GM23338 (cell line): ENCODE measurements around the gene ZSWIM3.

ENCODE experiments used
- CREB1 ChIP-seq: fragments of 250-450 bp; sonication (Bioruptor Pico); IDR thresholded peaks from 2 replicates; pipeline ENCODE4 v1.5.0; 2020; ENCODE audit warnings: low read depth, mild to moderate bottlenecking, moderate library complexity
- EZH2 ChIP-seq: fragments of 200-600 bp; sonication (generic); IDR thresholded peaks from one replicate; pipeline ENCODE4 v1.8.0; 2017; ENCODE audit warnings: antibody characterized with exemption, mild to moderate bottlenecking, low read depth; ENCODE audit not compliant: unreplicated experiment
- EZH2phosphoT487 ChIP-seq: fragments of 200-600 bp; sonication (generic); IDR thresholded peaks from one replicate; pipeline ENCODE4 v1.8.1; 2018; ENCODE audit warnings: antibody characterized with exemption; ENCODE audit not compliant: unreplicated experiment
- JUNB ChIP-seq: IDR thresholded peaks from one replicate; pipeline ENCODE4 v1.6.1; 2016; ENCODE audit warnings: antibody characterized with exemption; ENCODE audit not compliant: unreplicated experiment
- NANOG ChIP-seq: IDR thresholded peaks from 2 replicates; pipeline ENCODE4 v1.6.1; 2016; ENCODE audit warnings: antibody characterized with exemption, borderline replicate concordance
- POLR2AphosphoS5 ChIP-seq: IDR thresholded peaks from 2 replicates; pipeline ENCODE4 v1.6.1; 2016; ENCODE audit warnings: antibody characterized with exemption, low read depth
- ZNF114 ChIP-seq: fragments of 250-450 bp; sonication (Bioruptor Pico); IDR thresholded peaks from 2 replicates; pipeline ENCODE4 v1.5.0; 2020; ENCODE audit warnings: mild to moderate bottlenecking, moderate library complexity
- ZNF331 ChIP-seq: fragments of 250-450 bp; sonication (Bioruptor Pico); IDR thresholded peaks from 2 replicates; pipeline ENCODE4 v1.5.0; 2020; ENCODE audit warnings: low read depth, mild to moderate bottlenecking, moderate library complexity
- TF ChIP-seq, protein P1 (sequence below), 2 experiments: fragments of 200-600 bp in 1 of 2; sonication (generic) in 1 of 2; conservative IDR thresholded peaks; 2 replicates each; pipeline versions ENCODE4 v1.5.1 to v1.6.1; 2016 to 2017; ENCODE audit warnings: antibody characterized with exemption in 2 of 2, low read depth in 2 of 2, mild to moderate bottlenecking in 2 of 2, moderate library complexity in 1 of 2
- TF ChIP-seq, protein P2 (sequence below): IDR thresholded peaks from one replicate; pipeline ENCODE4 v1.6.1; 2018; ENCODE audit warnings: antibody characterized with exemption; ENCODE audit not compliant: unreplicated experiment
- TF ChIP-seq, protein P3 (sequence below): fragments of 250-450 bp; sonication (Bioruptor Pico); IDR thresholded peaks from 2 replicates; pipeline ENCODE4 v1.5.0; 2020; ENCODE audit warnings: mild to moderate bottlenecking, moderate library complexity

DNA sequence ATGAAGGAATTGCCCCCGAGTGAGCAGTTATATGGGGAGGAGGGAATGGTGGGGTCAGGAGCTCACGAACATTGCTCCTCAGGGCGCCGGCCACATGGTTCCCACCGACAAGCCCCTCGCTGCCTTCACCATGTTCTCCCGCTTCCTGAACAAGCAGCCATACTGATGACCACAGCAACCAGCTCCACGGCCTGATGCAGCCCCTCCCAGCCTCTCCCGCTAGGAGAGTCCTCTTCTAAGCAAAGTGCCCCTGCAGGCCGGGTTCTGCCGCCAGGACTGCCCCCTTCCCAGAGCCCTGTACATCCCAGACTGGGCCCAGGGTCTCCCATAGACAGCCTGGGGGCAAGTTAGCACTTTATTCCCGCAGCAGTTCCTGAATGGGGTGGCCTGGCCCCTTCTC lies 40.9 kb downstream of the ZSWIM3 start:
- TF ChIP-seq, protein P1, sequence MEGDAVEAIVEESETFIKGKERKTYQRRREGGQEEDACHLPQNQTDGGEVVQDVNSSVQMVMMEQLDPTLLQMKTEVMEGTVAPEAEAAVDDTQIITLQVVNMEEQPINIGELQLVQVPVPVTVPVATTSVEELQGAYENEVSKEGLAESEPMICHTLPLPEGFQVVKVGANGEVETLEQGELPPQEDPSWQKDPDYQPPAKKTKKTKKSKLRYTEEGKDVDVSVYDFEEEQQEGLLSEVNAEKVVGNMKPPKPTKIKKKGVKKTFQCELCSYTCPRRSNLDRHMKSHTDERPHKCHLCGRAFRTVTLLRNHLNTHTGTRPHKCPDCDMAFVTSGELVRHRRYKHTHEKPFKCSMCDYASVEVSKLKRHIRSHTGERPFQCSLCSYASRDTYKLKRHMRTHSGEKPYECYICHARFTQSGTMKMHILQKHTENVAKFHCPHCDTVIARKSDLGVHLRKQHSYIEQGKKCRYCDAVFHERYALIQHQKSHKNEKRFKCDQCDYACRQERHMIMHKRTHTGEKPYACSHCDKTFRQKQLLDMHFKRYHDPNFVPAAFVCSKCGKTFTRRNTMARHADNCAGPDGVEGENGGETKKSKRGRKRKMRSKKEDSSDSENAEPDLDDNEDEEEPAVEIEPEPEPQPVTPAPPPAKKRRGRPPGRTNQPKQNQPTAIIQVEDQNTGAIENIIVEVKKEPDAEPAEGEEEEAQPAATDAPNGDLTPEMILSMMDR (conservative IDR thresholded peaks at IDR 0.05; ENCODE audit: low read depth in 2 of 2): no peak
- TF ChIP-seq ZNF331: no peak
- TF ChIP-seq EZH2: no peak
- TF ChIP-seq POLR2AphosphoS5: no peak
- TF ChIP-seq, protein P2, sequence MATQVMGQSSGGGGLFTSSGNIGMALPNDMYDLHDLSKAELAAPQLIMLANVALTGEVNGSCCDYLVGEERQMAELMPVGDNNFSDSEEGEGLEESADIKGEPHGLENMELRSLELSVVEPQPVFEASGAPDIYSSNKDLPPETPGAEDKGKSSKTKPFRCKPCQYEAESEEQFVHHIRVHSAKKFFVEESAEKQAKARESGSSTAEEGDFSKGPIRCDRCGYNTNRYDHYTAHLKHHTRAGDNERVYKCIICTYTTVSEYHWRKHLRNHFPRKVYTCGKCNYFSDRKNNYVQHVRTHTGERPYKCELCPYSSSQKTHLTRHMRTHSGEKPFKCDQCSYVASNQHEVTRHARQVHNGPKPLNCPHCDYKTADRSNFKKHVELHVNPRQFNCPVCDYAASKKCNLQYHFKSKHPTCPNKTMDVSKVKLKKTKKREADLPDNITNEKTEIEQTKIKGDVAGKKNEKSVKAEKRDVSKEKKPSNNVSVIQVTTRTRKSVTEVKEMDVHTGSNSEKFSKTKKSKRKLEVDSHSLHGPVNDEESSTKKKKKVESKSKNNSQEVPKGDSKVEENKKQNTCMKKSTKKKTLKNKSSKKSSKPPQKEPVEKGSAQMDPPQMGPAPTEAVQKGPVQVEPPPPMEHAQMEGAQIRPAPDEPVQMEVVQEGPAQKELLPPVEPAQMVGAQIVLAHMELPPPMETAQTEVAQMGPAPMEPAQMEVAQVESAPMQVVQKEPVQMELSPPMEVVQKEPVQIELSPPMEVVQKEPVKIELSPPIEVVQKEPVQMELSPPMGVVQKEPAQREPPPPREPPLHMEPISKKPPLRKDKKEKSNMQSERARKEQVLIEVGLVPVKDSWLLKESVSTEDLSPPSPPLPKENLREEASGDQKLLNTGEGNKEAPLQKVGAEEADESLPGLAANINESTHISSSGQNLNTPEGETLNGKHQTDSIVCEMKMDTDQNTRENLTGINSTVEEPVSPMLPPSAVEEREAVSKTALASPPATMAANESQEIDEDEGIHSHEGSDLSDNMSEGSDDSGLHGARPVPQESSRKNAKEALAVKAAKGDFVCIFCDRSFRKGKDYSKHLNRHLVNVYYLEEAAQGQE: no peak
- no peak for TF ChIP-seq JUNB
- TF ChIP-seq EZH2phosphoT487: no peak
- no peak for TF ChIP-seq CREB1 (CRISPR knock-in tag)
- TF ChIP-seq ZNF114 (CRISPR knock-in tag): no peak
- no peak for TF ChIP-seq NANOG
- TF ChIP-seq, protein P3, sequence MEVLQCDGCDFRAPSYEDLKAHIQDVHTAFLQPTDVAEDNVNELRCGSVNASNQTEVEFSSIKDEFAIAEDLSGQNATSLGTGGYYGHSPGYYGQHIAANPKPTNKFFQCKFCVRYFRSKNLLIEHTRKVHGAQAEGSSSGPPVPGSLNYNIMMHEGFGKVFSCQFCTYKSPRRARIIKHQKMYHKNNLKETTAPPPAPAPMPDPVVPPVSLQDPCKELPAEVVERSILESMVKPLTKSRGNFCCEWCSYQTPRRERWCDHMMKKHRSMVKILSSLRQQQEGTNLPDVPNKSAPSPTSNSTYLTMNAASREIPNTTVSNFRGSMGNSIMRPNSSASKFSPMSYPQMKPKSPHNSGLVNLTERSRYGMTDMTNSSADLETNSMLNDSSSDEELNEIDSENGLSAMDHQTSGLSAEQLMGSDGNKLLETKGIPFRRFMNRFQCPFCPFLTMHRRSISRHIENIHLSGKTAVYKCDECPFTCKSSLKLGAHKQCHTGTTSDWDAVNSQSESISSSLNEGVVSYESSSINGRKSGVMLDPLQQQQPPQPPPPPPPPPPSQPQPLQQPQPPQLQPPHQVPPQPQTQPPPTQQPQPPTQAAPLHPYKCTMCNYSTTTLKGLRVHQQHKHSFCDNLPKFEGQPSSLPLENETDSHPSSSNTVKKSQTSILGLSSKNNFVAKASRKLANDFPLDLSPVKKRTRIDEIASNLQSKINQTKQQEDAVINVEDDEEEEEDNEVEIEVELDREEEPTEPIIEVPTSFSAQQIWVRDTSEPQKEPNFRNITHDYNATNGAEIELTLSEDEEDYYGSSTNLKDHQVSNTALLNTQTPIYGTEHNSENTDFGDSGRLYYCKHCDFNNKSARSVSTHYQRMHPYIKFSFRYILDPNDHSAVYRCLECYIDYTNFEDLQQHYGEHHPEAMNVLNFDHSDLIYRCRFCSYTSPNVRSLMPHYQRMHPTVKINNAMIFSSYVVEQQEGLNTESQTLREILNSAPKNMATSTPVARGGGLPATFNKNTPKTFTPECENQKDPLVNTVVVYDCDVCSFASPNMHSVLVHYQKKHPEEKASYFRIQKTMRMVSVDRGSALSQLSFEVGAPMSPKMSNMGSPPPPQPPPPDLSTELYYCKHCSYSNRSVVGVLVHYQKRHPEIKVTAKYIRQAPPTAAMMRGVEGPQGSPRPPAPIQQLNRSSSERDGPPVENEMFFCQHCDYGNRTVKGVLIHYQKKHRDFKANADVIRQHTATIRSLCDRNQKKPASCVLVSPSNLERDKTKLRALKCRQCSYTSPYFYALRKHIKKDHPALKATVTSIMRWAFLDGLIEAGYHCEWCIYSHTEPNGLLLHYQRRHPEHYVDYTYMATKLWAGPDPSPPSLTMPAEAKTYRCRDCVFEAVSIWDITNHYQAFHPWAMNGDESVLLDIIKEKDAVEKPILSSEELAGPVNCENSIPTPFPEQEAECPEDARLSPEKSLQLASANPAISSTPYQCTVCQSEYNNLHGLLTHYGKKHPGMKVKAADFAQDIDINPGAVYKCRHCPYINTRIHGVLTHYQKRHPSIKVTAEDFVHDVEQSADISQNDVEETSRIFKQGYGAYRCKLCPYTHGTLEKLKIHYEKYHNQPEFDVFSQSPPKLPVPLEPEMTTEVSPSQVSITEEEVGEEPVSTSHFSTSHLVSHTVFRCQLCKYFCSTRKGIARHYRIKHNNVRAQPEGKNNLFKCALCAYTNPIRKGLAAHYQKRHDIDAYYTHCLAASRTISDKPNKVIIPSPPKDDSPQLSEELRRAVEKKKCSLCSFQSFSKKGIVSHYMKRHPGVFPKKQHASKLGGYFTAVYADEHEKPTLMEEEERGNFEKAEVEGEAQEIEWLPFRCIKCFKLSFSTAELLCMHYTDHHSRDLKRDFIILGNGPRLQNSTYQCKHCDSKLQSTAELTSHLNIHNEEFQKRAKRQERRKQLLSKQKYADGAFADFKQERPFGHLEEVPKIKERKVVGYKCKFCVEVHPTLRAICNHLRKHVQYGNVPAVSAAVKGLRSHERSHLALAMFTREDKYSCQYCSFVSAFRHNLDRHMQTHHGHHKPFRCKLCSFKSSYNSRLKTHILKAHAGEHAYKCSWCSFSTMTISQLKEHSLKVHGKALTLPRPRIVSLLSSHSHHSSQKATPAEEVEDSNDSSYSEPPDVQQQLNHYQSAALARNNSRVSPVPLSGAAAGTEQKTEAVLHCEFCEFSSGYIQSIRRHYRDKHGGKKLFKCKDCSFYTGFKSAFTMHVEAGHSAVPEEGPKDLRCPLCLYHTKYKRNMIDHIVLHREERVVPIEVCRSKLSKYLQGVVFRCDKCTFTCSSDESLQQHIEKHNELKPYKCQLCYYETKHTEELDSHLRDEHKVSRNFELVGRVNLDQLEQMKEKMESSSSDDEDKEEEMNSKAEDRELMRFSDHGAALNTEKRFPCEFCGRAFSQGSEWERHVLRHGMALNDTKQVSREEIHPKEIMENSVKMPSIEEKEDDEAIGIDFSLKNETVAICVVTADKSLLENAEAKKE: no peak
